Stimulated activated CD8-positive, alpha-beta memory T cell treated with anti-CD3 and anti-CD28 coated beads, Interleukin-7, amount 100 ng/mL, for 1 hour (primary cell): Measurements from ENCODE around the gene NRG2.
A peak's percentile ranks its signal among the peaks of the same experiment; 100 is the strongest.

ENCODE experiments used
- DNase-seq, 2 donors: peaks; one replicate each; pipeline ENCODE4 v3.0.0-alpha.2; 2020; ENCODE audit warnings: low read depth in 2 of 2

The NRG2 gene

DNA sequence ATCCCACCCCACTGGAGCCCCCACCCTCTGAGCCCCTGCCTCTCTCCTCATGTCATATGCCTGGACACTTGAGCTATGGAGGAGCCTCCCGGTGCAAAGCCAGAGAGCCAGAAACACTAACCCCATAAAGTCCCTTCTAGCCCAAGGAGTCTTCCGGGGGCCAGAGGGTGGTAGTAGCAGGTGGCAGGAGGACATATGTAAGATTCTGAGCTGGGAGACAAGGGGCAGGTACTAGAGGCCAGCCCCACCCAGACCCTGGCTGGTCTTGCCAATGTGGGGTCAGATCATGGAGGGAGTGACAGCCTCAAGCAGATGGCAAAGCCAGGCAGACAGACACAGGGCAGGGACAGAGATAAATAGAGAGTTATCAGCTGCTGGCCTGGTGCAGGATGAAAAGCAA lies 184.1 kb downstream of the NRG2 start:
- no peak for DNase-seq

DNA sequence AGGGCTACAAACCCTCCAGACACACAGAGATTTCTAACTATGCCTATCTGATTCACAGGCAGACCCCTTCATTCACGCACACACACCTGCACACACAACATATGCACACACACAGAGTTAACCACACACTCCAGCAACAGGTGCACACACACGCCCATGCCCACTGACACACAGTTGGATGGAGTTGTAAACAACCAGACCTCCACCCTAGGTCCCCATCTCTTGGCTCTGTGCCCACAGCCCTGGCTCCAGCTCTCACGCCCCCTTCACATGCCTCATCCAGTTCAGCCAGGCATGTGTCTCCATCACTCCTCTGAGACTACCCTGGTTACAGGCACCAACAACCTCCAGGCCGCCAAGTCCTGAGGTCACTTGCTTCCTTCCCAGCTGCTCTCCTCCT lies 186.4 kb downstream of the NRG2 start:
- DNase-seq = no peak

DNA sequence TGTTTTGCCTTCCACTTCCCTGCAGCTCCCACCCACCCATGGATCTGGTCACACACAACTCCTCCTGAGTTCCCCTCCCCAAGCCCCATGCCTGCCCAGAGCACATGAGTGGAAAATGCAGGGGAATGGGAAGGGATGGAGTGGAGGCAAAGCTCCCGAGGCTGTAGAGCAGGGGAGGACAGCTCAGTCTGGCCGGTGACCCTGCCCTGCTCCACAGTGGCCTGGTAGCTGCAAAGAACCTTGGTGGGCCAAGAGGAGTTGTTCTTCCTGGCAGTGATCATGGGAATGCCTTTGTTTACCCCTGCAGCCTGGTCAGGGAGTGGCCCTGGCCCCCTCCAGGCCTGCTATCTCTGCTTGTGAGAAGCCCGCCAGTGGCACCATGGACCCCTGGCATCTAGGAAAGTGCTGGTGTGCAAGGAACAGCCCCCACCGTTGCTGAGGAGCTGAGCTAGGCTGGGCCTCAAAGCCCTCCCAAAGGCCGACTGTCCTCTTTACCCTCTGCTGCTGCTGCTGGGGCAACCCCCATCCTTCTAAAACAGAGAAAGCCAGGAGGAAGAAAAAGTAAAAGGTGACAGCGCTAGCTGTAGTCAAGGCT lies 187.1 kb downstream of the NRG2 start:
- DNase-seq = no peak

DNA sequence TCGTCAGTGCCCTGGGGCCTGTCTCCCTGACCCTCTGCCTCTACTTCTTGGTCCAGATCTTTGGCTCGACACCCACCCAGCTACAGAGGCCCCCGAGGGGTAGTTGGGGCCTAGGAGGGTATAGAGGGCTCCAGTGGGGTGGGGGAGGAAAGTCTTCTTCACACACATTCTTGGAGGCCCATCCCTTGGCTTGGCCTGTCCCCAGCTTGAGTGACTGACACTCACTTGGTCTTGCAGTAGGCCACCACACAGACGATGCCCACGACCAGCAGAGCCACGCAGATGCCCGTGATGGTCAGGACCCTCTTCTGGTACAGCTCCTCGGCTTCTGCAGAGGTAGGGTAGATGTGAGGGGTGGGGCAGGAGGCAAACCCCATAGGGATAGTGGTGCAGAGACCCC lies 187.6 kb downstream of the NRG2 start:
- DNase-seq = no peak

DNA sequence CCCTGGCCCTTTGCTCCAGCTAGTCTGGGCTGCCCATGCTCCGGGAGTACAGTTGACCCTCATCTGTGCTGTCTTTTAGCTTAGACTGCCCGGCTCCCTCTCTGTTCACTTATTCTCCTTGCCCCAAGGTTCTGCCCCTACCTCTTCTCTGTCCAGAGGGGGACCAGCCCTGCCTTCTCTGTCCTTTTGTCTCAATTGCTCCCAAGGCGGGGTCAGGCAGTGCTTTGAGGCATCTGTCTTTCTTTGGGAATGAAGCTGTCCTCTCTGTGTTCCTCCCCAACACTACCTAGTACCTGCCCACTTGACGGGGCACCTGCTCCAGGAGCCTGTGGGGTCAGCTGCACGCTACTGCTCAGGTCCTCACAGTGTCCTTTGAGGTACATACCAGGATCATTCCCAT lies 188.1 kb downstream of the NRG2 start:
- no peak for DNase-seq

DNA sequence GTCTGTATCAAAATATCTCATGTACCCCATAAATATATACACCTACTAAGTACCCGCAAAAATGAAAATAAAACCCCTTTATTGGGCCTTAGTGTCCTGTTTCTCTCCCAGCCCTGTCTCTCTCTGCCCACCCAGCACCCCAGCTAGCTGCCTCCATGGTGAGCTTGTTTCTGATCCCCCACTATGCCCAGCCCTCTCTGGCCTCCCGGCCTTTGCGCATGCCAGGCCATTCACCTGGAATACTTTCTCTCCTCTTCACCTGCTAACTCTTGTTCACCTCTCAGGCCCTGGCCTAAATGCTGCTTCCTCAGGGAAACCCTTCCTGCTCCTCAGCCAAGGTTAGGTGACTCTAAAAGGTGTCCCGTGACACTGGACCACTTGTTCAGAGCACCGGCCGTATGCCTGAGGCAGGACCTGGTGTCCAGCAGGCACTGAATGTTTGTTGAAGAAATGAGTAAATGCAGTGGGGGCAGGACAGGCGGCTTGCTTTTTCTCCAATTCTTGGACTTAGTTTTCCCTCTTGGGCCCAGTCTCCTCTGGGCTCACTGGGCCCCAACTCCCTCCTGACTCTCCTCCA lies 189.0 kb downstream of the NRG2 start:
- DNase-seq = no peak

DNA sequence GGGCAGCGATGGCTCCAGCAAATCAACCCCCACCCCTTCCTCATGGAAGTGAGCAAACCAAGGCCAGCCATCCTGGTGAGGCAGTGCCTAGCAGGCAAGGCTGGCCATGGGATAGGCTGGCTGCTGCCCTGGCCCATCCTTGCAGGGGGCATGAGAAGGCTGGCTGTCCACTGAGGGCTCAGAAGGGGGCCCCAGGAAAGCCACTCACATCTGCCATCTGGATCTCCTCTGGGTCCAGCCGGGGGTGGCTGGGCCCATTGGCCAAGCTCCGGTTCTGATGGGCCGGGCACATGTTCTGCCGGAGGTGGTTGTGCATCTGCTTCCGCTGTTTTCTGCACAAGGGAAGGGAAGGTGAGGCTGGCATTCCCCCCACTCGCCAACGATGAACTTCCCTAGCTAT lies 190.4 kb downstream of the NRG2 start:
- DNase-seq = no peak

DNA sequence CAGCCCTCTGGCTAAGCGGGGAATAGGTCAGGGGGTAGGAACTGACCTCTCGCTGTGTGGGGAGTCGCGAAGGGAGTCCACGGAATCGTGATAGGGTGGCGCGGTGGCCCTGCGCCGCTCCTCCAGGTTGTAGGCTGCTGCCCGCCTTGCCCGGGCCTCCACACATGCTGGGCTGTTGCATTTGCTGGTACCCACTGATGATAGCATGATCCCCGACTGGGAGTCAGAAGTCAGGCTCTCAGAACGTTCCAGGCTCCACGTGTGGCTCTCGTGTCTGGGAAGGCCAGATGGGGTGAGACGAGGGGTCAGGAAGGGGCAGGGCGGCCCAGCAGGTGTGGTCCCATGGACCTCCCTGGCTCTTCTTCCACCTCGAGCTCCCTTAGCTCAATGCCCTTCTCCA lies 191.5 kb downstream of the NRG2 start:
- no peak for DNase-seq

DNA sequence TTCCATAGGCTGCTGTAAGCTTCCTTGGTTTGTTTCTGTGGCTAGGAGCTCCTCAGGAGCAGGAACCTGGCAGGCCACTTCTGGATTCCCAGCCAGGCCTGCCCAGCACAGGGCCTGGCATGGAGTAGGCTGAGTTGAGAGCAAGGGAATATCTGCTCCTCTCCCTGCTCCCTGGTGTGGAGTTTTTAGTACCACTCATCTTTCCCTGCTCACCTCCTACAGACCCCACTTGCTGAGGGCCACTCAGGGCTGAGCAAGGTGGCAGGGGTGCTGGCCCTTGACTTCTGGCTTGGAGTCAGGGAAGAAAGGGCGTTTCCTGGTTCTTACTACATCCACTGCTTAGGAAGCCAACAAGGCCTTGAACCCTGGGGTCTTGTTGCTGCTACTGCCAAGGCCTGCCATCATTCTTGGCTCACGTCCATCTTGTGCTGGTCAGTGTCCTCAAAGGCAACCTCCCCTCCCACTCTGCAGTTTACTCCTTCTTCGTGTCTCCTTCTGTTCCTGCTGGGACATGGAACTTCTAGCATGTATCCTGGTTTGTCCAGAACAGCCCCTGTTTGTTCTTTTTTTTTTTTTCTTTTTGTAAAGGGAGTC lies 192.6 kb downstream of the NRG2 start:
- DNase-seq = no peak

DNA sequence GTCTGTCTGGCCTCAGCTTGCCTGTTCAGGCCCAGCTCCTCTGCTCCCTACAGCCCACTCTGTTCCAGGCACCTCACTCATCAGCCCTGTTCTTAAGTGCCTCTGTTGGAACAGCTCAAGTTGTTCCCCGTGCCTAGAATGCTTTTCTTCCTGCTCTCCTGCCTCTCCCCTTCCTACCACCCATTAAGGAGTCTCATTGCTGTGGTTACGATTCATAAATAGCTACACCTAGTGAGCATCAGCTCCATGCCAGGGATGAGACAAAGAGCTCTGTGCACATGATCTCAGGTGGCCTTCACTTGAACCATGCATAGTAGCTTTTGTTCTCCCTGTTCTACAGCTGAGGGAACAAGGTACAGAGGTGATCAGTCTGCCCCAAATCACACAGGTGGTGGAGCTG lies 193.2 kb downstream of the NRG2 start:
- DNase-seq = no peak

DNA sequence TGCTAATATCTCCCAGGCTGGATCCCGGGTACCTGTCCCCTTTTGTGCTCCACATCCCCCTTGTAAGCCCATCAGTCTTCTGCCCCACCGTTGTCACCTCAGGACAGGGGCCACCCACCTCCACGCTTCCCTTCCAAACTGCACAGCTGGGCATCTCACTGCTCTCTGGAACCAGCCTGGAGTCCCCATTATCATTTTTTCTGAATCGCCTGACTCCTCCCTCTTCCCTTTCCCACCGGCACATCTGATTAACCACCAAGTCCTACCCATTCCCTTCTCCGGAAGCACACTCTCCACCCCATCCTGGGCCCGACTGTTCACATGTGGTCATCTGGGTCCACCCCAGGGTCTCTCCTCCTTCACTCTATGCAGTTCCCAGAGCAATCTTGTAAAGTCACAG lies 193.6 kb downstream of the NRG2 start:
- DNase-seq = no peak

DNA sequence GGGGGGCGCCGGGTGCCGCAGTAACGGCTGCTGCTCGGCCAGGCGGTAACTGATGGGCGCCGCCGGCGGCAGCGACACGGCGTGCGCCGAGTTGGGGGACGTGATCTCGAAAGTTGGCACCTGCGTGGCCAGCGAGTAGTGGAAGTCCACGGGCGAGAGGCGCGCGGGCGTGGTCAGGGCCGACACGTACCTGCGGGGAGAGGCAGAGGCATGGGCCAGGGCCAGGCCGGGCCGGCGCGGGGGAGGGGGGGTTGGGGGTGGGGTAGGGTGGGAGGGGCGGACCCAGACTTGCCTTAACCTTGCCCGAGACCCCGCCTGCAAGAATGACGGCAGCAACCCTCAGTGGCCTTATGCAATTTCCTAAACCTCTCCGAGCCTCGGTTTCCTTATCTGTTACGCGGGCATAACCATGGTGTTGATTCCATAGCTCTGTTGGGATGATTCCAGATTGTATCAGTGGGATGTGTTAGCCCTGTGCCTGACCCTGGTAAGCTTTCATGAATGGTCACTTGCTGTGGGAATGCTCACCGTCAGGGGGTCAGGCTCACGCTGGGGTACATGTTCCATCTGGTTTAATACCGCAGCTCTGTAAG lies 194.5 kb downstream of the NRG2 start:
- DNase-seq = no peak

DNA sequence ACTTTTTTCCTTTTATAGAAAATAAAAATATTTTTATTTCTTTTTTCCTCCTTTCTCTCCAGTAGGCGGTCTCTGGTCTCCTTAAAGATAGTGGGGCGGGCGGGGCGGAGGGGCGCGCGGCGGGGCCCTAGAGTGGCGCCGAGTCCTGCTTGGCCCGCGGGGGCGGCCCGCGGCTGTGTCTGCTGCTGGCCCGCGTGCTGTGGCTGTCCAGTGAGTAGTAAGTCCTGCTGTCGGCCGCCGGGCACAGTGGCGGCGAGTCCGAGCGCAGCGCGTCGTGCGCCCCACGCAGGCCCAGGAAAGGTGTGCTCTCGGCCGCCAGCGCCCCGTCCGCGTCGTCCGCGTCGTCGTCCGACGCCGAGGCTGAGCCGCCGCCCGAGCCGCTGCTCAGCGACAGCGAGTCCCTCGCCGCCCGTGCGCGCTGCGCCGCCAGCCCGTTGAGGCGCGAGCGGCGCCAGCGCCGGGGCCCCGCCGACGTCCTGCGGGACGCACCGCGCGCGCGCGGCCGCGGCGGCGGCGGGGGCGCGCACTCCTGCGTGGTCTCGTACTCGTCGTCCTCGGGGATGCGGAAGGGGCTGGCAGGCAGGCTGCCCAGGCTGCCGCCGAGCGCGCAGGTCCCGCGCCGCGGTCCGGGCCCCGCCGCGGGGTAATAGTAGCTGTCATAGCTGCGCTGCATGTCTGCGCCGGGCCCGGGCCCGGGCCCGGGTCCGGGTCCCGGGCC lies 195.2 kb downstream of the NRG2 start:
- DNase-seq = peak; percentile 44 to 61

DNA sequence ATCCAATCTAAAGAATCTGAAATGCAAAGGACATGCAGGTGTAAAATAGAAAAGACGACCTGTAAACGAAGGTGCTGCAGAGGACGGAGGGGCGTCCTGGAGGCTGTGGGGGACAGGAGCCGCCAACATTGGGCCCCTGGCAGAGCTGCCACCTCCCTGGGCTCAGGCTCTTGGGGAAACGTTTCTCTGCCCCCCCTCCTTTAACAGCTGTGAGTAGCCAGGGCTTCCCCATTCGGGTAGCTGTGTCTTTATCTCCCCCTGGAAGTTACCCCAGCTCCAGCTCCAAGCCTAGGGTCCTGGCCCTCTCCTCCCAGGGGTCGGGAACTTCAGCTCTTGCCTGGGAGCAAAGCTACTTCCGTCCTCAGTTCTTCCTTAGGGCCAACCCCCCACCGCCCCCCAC lies 196.0 kb downstream of the NRG2 start:
- no peak for DNase-seq

DNA sequence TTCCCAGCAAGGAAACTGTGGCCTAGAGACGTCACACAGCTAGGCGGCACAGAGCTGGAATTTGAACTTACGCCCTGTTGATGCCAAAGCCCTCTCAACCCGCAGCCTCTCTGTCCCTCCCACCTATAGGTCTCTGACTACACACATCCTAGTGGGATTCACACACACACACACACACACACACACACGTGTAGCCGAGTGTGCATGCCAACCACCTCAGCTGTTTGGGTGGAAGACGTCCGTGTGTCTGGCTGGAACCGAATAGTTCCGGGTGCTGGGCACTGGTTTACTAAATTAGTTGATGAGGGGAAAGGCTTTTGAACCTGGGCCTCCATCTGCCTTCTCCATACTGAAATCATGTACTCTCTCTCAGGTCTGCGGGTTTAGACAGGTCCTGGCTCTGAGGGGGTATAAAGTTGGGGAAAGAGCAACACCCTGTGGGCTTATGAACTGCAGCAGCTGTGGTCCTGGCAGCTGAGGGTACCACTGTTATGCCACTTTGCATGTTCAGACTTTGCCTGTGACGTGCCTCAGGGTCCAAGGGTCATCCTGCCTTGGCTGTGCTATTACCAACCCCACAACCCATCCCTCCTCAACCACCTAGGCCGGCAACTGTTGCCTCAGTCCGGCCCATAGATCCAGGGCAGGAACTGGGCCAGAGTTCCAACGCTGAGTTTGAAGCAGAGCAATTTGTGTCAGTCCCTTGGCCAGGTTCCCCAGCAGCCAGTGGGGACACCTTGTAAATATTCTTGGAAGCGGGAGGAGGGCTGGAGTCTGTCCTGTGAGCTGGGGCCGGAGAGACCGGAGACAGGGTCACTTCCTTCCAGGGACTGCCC lies 197.0 kb downstream of the NRG2 start:
- no peak for DNase-seq

DNA sequence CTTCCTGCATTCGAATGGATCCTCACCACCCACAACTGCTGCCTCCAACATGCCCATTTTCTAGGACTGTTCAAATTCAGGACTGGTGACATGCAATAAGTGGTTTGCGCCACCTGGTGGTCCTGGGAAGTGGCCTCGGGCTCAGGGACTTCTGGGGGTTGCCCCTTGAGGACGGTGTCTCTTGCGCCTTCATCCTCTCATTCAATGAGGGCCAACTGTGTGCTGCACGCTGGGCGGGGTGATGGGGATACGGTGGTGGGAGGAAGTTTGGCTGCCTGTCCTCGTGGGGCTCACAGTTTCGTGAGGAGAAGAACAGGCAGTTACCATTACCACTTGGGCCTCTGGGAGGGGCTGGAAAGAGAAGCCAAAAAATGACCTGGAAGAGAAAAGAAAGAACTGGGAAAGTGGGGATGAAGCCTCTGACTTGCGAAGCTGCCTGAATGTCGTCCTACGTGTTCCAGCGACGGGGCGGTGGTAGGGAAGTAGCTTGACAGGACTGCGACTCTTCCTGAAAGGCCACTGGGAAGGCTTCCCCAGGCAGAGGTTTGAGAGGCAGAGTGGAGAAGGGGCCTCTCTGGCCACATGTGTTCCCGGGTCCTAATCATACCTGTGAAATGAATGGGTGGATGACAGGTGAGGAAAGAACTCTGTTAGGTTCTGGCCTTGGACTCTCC lies 198.5 kb downstream of the NRG2 start:
- peak; percentile 34 to 58 for DNase-seq

DNA sequence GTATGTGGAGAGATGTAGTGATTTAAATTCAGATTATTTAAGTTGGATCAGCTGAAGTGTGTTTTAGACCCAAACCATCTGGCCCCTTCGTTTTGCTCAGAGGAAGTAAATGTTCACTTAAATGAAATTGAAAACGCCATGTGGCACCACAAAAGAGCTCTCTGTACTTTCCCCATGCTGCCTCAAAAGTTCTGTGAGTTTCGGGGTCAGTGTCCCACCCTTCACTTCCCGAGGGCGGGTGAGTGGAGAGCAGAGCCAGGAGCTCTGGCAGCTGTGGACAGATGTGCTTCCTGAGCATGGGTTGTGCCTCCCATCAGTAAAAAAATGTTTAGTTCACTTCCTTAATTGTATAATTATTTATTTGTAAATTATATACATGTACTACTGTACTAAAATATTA lies 199.1 kb downstream of the NRG2 start:
- DNase-seq = no peak

DNA sequence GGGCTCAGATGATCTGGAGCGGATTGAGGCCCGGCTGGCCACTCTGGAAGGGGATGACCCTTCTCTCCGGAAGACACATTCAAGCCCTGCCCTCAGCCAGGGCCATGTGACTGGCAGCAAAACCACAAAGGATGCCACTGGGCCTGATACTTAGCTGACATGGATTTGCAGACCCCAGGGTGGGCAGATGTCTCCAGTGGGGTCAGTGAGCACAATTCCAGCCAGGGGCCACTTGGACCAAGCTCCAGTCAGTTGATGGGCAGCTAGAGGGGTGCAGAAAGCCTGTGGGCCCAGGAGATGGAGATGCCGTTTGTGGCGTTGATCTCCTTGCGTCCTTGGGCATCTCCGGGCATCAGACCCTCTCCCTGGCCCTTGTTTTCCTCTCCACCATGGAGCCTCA lies 200.8 kb downstream of the NRG2 start:
- no peak for DNase-seq

DNA sequence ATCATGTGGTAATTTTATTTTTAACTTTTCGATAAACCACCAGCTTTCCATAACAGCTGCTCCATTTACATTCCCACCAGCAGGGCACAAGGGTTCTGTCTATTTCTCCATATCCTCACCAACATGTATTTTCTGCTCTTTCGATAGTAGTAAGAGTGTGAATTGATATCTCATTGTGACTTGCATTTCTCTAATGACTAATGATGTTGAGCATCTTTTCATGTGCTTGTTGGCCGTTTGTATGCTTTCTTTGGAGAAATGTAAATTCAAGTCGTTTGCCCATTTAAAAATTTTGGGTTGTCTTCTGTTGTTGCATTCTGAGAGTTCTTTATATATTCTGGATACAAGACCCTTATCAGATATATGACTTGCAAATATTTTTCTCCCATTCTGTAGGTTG lies 201.6 kb downstream of the NRG2 start:
- DNase-seq = no peak

DNA sequence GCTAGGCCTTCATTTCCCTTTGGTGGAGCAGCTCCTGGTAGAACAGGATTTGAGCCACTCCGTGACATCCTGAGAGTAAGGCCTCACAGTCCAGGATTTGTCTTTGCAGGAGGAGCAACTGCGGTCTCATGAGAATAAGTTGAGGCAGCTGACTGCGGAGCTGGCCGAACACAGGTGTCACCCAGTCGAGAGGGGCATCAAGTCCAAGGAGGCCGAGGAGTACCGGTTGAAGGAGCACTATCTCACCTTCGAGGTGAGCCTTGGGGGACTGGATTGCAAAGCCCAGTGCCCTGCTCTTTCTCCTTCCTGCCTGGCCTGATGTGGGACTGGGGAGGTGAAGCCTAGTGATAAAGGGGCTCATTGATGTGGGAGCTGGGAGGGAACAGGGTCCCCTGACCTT lies 203.2 kb downstream of the NRG2 start:
- DNase-seq = no peak

DNA sequence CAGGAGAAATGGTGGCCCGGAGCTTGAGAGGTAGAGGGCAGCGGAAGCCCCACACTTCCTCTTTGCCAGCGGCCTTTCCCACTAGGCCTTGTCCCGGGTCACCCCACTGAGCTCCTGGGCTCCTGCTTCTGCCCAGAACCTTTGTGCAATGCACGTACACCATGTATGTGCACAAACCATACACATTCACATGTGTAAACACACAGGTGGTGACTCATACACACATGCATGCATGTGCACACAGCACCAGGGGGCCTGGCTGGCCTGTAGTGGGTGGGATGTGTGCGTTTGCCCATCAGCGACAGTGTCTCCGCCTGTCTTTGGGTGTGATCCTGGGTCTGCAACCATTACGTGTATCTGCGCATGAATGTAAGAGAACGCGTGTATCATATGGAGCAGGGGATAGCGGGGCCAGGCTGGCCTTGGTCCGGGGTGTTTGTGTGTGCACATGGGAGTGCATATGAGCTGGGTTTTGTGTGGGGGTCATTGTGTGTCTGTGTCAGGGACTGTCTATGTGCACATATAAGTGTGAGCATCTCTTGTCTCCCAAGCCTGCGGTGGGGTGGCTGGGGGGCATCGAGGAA lies 203.8 kb downstream of the NRG2 start:
- DNase-seq = no peak
